C4-2B (cell line): ENCODE measurements around the gene TPP1.

Source experiments
- H3K27ac ChIP-seq: fragments of 450-650 bp; 2 replicates; pipeline ENCODE4 v1.5.1; 2017
- ZFX ChIP-seq: fragments of 450-650 bp; IDR thresholded peaks from 2 replicates; pipeline ENCODE4 v1.6.1; 2017
- TF ChIP-seq, protein P1 (sequence below): fragments of 450-650 bp; conservative IDR thresholded peaks from 2 replicates; pipeline ENCODE4 v1.5.1; 2017; ENCODE audit warnings: mild to moderate bottlenecking

Gene TPP1

DNA sequence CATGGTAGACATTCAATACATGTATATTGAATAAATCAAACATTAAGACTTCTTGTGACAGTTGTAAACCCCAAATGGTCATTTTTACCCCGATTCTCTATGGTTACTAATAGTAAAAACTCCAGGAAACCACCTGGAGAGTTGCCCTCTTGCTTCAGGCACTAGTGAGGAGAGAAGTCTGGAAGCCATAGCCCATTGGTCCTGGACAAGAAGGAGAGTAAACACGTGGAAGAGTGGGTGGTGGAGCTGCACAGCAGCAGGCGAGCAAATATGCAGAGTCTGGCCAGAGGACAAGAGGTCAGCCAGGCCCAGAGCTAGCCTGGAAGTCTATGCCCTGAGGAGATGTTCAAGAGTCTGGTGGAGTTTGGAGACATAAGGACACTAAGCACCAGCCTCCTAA lies 18.6 kb upstream of the TPP1 start:
- no peak overlapping the region; the same call in 1 of the 2 replicates for H3K27ac ChIP-seq
- TF ChIP-seq, protein P1, sequence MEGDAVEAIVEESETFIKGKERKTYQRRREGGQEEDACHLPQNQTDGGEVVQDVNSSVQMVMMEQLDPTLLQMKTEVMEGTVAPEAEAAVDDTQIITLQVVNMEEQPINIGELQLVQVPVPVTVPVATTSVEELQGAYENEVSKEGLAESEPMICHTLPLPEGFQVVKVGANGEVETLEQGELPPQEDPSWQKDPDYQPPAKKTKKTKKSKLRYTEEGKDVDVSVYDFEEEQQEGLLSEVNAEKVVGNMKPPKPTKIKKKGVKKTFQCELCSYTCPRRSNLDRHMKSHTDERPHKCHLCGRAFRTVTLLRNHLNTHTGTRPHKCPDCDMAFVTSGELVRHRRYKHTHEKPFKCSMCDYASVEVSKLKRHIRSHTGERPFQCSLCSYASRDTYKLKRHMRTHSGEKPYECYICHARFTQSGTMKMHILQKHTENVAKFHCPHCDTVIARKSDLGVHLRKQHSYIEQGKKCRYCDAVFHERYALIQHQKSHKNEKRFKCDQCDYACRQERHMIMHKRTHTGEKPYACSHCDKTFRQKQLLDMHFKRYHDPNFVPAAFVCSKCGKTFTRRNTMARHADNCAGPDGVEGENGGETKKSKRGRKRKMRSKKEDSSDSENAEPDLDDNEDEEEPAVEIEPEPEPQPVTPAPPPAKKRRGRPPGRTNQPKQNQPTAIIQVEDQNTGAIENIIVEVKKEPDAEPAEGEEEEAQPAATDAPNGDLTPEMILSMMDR: no peak
- TF ChIP-seq ZFX: no peak

GRCh38 chr11:6636480-6636879 lies 17.3 kb upstream of the TPP1 start:
- no peak for TF ChIP-seq ZFX
- TF ChIP-seq, protein P1: no peak
- no peak overlapping the region for H3K27ac ChIP-seq

- no peak overlapping the region for H3K27ac ChIP-seq
- TF ChIP-seq ZFX: no peak
- TF ChIP-seq, protein P1: no peak
These were observed 16.1 kb upstream of the TPP1 start for GRCh38 chr11:6635082-6635932.

DNA sequence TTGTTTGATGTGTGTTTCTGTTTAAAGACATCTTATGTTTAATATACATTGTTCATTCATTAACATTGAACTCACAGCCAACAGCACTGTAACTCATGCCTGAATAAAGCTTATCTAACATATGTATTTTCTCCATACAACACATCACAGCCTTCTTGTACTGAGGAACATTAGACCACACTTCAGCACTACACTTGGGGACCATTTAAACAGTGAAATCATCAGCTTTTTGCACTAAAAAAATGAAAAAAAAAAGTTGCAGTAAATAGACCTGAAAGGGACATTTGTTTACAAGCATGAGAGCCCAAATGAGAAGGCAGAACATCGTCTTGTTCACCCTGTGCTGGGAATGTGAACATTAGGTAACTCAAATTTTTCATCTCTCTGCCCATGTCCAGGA lies 15.3 kb upstream of the TPP1 start:
- TF ChIP-seq, protein P1: no peak
- no peak for TF ChIP-seq ZFX
- H3K27ac ChIP-seq: no peak overlapping the region

DNA sequence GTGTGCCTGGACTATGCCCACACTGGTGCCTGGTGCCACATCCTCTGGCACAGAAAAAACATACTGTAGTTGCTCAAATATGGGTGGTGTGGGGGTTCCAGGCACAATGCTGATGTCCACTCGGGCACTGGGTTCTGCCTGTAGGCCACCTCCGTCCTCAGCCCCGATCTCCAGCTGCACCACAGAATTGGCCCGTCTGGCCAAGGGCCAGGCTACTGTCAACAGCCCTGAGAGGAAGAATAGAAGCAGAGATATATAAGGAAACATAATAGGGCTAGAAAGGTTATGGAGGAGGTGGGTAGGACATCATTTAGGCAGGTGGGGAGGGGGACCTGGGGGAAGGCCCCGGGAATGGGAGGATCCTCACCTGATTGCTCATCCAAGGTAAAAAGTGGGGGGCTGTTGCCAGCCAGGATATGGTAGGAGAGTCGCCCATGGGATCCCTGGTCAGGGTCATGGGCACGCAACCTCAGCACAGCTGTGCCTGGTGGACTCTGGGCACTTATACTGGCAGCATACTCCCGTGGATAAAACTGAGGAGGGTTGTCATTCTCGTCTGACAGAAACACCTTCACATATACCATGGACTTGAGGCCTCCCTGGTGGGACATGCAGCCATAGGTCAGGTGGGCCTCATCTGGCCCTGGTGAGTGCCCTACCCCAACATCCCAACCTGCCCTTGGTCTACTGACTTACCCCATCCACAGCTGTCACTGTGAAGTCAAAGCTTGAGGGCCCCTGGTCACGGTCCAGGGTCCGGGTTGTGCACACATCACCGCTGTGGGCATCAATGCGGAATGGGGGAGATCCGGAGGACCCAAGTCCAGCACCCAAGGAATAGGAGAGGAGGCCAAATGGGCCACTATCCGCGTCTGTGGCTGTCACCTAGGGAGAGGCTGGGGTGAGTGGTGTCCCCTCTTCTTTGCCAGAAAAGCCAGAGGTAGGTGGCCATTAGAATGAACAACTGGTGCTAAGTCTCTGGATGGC lies 14.5 kb upstream of the TPP1 start:
- H3K27ac ChIP-seq: no peak overlapping the region
- TF ChIP-seq ZFX: no peak
- TF ChIP-seq, protein P1: no peak

GRCh38 chr11:6632116-6633073 lies 13.2 kb upstream of the TPP1 start:
- no peak overlapping the region for H3K27ac ChIP-seq
- TF ChIP-seq, protein P1: no peak
- TF ChIP-seq ZFX: no peak
